Measurements from ENCODE around the gene TBC1D1.

- no peak for TF ChIP-seq ZFX (IDR thresholded peaks at IDR 0.05)
- no peak for TF ChIP-seq CTCF (conservative IDR thresholded peaks at IDR 0.05)
Measured at GRCh38 chr4:38152305-38152704, 261.4 kb downstream of the TBC1D1 start.
